Activated CD4-positive, CD25-positive, alpha-beta regulatory T cell treated with anti-CD3 and anti-CD28 coated beads, Interleukin-2, amount 50 U/mL, for 72 hours (primary cell): Measurements from ENCODE around the gene SHROOM2.
A peak's percentile ranks its signal among the peaks of the same experiment; 100 is the strongest.

Experiments used
- DNase-seq: peaks from one replicate; pipeline ENCODE4 v3.0.0; 2021

SHROOM2 gene

DNA sequence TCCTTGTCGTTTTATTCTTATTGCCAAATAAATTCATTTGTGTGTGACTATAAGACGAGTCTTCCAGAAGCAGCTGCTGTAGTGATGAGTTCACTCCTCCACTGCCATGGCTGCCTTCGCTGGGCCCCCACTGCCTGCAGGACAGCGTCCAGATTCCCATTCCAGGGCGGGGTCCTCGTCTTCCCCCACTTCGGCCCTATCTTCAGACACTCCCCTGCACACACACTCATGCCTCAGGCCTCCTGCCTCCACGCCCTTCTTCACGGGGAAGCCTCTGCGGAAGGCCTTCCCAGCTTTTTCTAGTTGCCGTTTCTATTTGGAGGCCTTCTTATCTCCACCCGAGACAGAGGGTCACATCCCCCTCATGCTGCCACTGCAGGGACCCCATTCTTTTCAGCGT is 80.4 kb downstream of the SHROOM2 start:
- no peak for DNase-seq

DNA sequence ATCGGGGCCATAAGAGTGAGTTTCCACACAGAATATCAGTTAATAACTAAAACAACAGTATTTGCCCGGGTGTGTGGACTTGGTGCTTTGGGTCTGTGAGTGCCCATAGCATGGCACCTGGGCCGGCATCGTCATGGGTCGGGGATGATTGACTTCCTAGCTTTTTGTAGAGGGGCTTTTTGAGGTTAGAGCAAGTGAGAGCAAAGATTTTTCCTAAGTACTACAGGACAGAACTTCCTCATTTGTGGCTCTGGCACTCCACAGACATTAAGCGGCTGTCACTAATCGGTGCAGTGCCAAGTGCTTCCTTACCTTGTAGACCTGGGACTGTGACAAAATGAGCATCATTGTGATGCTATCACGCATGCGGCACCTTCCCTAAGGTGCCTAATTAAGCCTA is 81.0 kb downstream of the SHROOM2 start:
- no peak for DNase-seq

- no peak for DNase-seq
Observed at GRCh38 chrX:9867753-9868152, 81.5 kb downstream of the SHROOM2 start.

DNA sequence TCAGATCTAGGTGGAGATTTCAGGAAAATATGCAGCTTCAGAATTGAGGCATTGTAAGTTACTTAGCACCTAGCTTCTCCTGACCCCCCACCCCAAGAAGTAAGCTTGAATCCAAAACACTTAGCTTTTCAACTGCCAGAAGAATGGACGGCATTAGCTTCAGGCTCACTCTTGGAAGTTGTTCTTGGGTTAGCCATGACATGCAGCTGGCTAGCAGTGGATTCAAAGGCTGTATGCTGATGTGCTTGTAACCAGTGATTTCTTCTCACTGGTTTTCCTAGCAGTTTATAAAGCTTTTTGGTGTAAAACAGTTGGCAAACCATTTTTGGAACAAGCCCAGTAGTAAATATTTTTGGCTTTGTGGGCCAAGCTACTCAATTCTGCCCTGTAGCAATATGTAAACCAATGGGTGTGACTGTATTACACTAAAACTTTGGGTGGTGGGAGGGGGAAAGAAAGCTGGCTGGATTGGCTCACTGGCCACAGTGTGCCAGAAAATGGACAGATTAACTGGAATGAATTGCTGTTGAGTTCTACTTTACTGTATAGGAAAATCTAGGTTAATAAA is 85.6 kb downstream of the SHROOM2 start:
- DNase-seq: no peak

GRCh38 chrX:9873360-9873759 is 87.1 kb downstream of the SHROOM2 start:
- DNase-seq: no peak

GRCh38 chrX:9873952-9874351 is 87.7 kb downstream of the SHROOM2 start:
- no peak for DNase-seq

DNA sequence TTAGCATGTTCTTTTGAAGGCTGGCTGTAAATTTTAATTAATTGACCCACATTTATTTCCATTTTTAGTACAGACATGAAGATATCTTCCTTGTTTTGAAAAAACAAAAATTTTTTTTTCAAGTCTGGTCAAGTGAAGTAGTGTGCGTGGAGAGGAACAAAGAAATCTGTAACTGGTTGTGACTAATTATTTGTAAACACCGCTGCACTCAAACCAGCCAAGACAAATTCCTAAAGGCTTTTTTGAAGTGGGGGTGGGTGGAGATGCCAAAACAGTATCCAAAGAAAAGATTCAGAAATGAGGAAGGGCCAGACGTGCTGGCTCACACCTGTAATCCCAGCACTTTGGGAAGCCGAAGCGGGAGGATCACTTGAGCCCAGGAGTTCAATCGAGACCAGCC is 88.3 kb downstream of the SHROOM2 start:
- no peak for DNase-seq

- DNase-seq: no peak
Observed at GRCh38 chrX:9875801-9876200, 89.6 kb downstream of the SHROOM2 start.

DNA sequence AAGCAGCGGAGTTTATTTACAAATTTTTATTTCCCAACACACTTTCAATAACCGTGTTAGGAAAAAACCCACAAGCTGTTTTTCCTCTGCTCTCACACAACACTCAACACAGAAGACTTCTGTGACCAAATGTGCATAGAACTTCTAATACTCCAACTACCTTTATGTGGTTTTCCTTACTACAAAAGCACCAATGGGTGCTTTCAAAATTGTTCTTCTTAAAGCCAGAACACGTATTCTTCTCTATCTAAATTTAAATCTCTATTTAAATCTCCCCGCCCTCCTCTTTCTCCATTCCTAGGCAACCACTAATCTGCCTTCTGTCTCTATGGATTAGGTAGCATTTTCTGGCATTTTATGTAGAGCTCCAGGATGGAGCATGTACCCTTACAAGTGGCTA is 90.0 kb downstream of the SHROOM2 start:
- DNase-seq: no peak

DNA sequence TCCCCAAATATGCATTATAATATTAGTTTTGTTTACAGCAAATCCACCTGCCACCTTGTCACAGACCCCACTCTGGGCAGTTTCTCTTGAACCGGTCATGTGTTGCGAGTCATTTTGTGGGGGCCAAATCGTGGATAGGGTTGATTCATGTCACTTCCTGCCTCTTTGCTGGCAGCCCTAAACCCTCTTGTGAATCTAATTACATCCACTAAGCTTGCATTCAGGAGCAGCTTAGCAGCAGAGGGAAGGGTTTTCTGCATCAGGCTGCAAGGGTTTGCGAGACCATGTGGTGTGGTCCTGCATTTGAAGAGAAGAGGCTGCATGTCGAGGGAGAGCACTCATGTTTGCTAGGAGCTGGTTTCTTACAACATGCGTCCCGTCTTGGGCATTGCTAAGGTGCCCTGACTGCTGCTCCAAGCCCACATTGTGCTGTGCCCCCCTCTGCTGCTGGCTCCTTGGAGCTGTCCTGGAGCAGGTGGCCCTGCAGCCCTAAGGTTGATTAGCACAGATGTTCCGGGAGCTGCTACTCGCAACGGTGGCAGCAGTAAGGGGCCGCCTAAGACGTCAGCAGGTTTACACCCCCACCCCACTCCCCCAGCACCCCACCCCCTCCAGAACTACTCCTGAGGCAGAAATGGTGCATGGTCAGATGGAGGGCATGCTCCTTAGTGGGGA is 92.1 kb downstream of the SHROOM2 start:
- no peak for DNase-seq

DNA sequence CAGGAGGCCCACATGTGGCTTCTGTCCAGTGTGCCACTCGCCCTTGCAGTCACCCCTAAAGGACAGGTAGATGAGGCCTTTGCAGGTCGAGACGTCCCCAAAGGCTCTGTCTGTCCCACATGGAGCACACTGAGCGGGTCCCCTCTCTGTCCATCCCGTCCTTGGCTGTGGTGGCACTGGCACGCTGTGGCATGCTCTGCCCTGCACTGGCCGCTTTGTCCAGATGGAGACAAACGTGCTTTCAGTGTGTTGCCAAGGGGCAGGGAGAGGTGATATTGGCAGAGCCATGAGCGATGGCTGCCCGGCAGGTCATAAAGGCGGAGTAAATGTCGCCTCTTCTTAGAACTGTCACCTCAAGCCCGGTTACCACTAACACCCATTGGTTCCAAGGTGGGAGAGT is 94.0 kb downstream of the SHROOM2 start:
- no peak for DNase-seq

- no peak for DNase-seq
Observed at GRCh38 chrX:9880870-9881269, 94.6 kb downstream of the SHROOM2 start.

DNA sequence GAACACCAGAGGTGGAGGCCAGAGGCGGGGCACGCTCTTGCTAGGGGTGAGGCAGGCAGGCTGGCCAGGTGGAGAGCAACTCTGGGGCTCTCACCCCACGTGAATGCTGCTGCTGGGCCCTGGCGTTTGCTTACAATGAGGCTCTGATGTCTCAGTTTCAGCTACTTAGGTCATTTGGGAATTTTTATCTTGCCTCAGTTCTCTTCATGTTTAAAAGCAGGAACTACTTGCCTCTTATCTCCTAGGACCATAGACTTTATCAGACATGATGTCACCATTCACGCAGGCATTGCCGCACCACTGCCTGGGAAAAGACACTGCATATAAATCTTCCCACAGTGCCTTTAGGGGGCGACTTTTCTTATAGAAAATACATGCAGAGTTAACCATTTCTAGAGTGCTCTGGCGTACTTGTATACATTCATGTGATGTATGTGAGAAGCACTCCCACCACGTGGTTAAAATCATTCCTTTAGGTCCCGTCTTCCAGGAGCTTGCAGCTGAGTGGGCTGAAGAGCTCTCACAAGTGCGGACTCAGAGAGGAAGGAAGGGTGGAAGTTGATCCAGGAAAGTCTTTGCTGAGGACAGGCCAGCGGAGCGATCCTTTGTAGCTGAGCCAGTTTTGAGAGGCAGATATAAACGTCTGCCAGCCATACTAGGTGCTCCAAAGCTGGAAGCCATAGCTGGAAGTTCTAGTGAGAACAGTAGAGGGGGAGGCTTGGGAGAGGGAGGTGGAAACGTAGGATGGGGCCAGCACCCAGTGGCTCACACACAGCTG is 96.6 kb downstream of the SHROOM2 start:
- no peak for DNase-seq

DNA sequence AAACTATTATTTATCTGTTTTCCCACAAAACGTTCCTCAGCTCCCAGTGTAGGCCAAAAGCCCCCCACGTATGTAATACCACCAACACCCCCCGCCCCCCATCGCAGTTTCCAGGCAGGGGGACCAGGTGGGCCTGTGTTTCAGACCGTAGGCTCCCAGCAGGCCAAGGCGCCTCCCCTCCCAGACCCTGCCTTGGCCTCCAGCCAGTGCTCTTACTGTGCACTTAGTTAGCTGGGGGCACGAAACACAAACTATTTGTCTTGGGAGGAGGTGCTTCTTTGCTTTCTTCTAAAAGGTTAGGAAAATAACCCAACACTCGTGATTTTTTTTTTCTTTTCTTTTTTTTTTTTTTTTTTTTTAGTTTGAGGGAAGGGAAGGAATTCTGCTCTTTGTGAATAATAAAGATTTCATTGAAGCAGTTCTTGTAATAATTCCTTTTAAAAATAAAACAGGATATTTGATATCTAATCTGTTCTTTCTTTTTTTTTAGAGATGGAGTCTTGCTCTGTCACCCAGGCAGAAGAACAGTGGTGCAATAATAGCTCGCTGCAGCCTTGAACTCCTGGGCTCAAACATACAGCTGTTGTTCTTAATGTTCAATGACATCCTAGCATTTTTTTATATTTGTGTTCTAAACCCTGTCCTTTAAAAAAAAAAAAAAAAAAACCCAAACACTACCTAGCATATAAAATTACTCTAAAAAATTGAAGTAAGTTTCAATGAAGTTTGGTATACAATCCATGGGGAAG is 98.0 kb downstream of the SHROOM2 start:
- no peak for DNase-seq

DNA sequence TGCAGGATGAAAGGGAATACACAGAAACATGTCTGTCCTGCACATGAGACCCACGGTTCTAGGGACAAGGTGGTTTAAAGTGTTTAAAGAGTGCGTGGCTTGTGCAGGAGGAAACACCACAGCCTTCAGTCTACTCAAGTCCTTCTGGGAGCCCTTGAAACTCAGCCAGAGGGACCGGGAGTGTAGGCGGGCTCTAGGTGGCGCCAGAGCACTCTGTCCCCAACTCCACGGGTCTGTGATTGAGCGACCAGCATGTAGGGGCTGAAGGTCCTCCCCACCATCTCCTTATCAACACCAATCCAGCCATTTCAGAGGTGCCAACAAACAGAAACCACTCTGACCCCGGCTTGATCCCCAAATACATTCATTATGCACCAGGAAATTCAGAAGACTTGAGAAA is 98.9 kb downstream of the SHROOM2 start:
- peak; percentile 56 for DNase-seq

DNA sequence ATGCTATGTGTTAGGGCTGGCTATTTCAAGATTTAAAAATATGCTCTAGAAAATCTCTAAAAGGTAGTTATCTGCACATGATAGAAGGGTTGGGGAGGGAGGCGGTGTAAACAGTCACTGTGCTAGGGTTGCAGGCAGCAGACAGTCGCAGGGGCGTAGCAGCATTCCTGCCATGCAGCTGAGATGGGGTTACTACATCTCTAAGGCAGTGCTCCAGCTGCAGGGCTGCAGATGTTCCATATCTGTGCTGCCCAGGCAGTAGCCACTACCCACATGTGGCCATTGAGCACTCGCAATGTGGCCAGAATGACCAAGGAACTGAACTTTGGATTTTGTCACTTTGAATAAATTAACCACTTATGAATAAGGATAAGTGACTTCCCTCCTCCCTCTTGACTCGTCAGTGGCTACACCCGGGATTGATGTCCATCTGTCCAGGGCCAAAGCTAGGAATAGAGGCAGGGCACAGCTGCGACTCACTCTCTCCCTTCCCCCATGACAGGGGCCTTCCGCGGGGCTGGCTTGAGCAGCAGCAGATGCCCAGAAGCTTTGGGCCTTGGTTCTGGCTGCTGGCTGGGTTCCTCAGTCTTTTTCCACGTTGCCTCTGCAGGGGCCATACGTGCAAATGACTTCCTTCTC is 101.5 kb downstream of the SHROOM2 start:
- DNase-seq: no peak

DNA sequence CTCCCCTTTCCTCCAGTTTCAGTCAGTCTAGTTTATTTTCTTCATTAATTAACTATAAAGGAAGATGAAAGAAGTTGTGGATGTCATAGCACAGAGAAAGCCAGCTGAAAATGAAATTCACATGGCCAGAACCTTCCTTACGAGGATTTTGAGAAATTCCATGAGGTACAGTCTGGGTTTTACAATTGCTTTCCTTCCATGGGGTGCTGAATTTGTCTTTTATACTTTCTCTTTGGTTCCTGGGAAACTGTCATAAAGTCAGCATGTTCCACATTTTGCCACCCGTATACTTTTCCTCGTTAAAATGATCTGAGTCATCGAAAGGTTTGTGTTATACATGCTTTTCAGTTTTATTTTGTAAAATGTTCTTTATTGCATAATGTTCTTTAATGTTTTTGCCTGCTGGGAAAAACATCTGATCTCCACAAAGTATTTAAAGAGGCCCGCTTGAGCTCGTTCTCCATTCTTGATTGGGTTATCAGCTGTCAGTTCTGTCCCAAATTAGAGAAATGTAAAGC is 102.8 kb downstream of the SHROOM2 start:
- no peak for DNase-seq

DNA sequence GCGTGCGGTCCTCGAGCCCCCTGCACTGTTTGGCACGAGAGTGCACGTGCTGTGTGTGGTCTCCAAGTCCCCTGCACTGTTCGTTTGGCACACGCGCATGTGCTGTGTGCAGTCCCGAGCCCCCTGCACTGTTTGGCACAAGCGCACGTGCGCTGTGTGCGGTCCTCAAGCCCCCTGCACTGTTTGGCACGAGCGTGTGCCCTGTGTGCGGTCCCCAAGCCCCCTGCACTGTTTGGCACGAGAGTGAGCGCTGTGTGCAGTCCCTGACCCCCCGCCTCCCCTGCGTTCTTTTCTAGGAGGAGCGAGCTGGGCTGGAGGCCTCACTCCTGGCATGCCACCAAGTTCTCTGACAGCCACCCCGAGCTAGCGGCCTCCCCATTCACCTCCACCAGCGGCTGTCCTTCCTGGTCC is 104.5 kb downstream of the SHROOM2 start:
- no peak for DNase-seq

- no peak for DNase-seq
Observed at GRCh38 chrX:9895225-9895912, 109.1 kb downstream of the SHROOM2 start.

DNA sequence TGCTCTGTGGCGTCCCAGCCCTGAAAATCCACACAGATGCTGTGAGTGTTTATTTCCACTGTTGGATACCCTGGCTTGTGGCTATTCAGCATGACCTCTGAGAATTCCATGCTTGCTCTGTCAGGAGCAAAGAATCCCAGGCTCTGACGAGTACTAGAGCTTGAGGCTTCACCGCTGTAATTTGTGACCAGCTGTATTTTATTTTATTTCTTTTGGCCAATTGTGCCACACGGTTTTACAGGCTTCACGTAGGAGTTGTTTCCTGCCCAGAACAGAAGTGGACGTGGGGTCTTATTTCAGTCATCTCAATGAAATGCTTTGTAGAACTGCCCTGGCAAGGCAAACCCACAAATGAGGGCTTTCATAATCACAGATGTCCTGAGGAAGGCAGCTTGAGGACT is 111.5 kb downstream of the SHROOM2 start:
- DNase-seq: no peak

- no peak for DNase-seq
Observed at GRCh38 chrX:9899640-9900111, 113.4 kb downstream of the SHROOM2 start.

DNA sequence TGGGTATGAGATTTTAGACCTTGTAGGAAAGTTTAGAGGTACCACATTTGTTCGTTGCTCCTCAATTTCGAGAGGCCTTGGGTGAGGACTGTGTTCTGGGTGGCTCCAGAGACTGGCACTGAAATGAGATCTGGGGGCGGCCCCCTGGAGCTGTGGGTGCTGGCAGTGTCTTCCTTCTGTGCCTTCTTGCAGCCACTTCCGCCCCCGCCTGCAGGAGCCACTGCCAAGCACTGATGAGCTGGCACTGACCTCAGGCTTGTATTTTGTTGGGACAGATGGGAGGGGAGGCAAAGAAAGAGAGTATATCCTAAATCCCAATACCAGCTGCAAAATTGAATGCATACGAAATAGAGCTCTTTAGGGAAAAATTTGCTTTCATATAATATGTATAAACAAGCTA is 116.4 kb downstream of the SHROOM2 start:
- no peak for DNase-seq
